ENCODE measurements around the gene C17orf113. TPM values are rescaled to one million over a fixed set of nuclear protein-coding genes. Genes with fewer than 3 reads are reported as not detected.

C17orf113 gene
- total RNA-seq, 4 donors from 2014 or later, result under 0.01 to 1.2 (median 0.67) TPM

DNA sequence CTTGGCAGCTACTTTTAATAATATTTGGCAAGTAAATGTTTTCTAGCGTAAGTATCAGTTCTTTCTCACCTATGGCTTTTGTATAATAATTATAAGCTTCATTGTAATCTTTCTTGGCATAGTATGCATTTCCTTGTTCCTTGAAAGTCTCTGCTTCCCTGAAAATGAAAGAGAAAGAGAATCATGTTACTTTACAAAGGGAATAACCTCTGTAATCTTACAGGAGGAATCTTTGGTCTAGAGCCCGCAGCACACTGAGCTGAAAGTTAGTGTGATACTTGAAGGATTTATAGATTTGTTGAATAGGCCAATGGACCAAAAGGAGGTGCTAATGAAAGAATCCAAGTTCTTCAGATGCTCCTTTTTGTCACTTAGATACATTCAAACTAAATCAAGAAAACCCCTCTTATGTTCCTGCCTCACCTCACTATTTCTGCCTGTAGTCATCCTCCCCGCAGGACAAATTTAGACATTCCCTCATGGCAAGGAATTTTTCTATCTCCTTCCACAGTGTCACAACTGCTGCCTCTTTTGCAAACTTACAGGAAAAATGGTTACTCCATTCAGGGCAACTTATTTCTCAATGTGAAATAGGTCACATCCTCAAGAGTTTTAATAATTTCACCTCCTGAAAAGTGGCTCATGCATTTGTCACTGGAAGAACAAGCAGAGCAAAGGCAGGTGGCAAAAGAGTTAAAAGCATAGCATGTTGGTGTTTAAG, 49.8 kb downstream of the C17orf113 start:
- H3K9me3 ChIP-seq, result no peaks in the 10 kb centered on the region
- H3K4me1 ChIP-seq, result peaks cover 25 to 31% (median 29%) of the 10 kb centered on the region in 4 donors
- no peak overlapping the region for H3K4me3 ChIP-seq
- no peak for TF ChIP-seq POLR2A (IDR thresholded peaks at IDR 0.05; ENCODE audit: low read depth)
- TF ChIP-seq EP300 (IDR thresholded peaks at IDR 0.05), result no peak
- TF ChIP-seq, protein P1, sequence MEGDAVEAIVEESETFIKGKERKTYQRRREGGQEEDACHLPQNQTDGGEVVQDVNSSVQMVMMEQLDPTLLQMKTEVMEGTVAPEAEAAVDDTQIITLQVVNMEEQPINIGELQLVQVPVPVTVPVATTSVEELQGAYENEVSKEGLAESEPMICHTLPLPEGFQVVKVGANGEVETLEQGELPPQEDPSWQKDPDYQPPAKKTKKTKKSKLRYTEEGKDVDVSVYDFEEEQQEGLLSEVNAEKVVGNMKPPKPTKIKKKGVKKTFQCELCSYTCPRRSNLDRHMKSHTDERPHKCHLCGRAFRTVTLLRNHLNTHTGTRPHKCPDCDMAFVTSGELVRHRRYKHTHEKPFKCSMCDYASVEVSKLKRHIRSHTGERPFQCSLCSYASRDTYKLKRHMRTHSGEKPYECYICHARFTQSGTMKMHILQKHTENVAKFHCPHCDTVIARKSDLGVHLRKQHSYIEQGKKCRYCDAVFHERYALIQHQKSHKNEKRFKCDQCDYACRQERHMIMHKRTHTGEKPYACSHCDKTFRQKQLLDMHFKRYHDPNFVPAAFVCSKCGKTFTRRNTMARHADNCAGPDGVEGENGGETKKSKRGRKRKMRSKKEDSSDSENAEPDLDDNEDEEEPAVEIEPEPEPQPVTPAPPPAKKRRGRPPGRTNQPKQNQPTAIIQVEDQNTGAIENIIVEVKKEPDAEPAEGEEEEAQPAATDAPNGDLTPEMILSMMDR (IDR thresholded peaks at IDR 0.05), result no peak
- no peak for TF ChIP-seq POLR2AphosphoS5 (IDR thresholded peaks at IDR 0.05)
- no peak overlapping the region for H3K27ac ChIP-seq (replicated peaks in 1 of 4)
- whole genome bisulfite sequencing, result 77% methylated on average over 3 of the region's 3 CpGs
- DNase-seq (ENCODE audit: extremely low spot score), result no peak
- H3K36me3 ChIP-seq, result peaks cover 44 to 78% (median 67%) of the 10 kb centered on the region in 4 donors
- intact Hi-C loops (cut with DNase I), result no loop called here
- H3K27me3 ChIP-seq, result no peaks in the 10 kb centered on the region

DNA sequence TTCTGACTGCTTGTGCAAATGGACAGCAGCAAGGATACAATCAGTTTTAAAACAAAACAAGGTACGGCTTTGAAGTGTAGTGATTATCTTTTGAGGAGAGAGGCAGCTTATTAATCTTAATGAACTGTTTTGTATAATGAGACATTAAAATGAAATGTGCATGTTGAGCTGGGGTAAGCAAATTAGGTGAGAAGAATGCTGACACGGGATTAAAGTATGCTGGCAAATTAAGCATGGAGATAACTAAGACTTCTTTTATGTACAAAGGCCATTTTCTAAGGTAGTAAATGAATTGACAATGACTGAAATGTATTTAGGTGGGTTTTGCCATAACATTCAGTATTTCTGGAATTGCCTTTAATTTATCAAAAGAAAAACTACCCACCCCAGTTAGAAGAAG, 51.9 kb downstream of the C17orf113 start:
- H3K27ac ChIP-seq (replicated peaks in 1 of 4), result no peak overlapping the region
- no peak overlapping the region for H3K4me3 ChIP-seq
- no peaks in the 10 kb centered on the region for H3K27me3 ChIP-seq
- H3K9me3 ChIP-seq, result no peaks in the 10 kb centered on the region
- peaks cover 7 to 15% (median 13%) of the 10 kb centered on the region in 4 donors for H3K4me1 ChIP-seq
- intact Hi-C loops (cut with DNase I), result no loop called here
- DNase-seq (ENCODE audit: extremely low spot score), result no peak
- H3K36me3 ChIP-seq, result peaks cover 59 to 99% (median 87%) of the 10 kb centered on the region in 4 donors
- whole genome bisulfite sequencing, result 42% methylated on average over 2 of the region's 2 CpGs
- TF ChIP-seq EP300 (IDR thresholded peaks at IDR 0.05) (no peak), POLR2A (IDR thresholded peaks at IDR 0.05; ENCODE audit: low read depth) (no peak), POLR2AphosphoS5 (IDR thresholded peaks at IDR 0.05) (no peak)
- TF ChIP-seq, protein P1 (IDR thresholded peaks at IDR 0.05), result no peak

DNA sequence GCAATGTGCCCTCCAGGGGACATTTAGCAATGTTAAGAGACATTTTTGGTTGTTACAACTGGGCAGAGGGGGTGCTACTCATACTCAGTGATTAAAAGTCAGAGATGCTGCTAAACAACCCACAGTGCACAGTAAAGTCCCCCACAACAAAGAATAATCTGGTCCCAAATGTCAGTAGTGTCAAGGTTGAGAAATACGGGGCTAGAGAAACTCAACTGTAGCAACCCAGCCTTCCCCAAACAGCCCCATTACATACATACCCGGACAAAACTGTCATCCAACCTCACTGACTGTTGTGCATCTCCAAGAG, 53.6 kb downstream of the C17orf113 start:
- intact Hi-C loops (cut with DNase I), result no loop called here
- Histone ChIP-seq H3K4me3 (no peak overlapping the region), H3K4me1 (peaks cover 0 to 15% (median 5%) of the 10 kb centered on the region in 4 donors), H3K36me3 (peaks cover 74 to 100% (median 93%) of the 10 kb centered on the region in 4 donors), H3K9me3 (no peaks in the 10 kb centered on the region), H3K27me3 (no peaks in the 10 kb centered on the region), H3K27ac (replicated peaks in 1 of 4) (no peak overlapping the region)
- whole genome bisulfite sequencing, result 96% methylated on average over 2 of the region's 2 CpGs
- no peak for DNase-seq (ENCODE audit: extremely low spot score)
- no peak for TF ChIP-seq POLR2AphosphoS5 (IDR thresholded peaks at IDR 0.05)

DNA sequence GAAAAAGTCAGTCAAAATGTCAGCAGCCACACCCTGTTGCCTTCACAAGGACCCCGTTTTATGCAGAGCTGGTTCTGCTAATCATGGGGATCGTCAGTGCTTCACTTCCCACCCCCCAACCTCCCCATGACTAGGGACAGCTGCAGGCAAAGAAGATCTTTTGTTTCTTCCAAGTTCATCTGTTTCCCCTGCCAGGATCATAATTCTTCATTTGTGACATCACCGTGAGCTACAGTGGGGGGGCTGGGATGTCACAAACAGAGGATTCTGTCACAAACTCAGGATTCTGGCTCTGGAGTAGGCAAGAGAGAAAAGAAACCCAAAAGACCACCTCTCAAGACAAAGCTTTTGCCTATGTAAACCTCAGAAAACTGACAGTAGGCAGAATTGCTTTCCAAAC, 57.8 kb downstream of the C17orf113 start:
- Histone ChIP-seq H3K4me3 (no peak overlapping the region), H3K27ac (replicated peaks in 1 of 4) (peak overlapping the region in 1 of 4 donors; percentile 28), H3K9me3 (no peaks in the 10 kb centered on the region), H3K27me3 (no peaks in the 10 kb centered on the region), H3K4me1 (peaks cover 0 to 6% (median 0%) of the 10 kb centered on the region in 4 donors), H3K36me3 (peaks cover 76 to 100% (median 93%) of the 10 kb centered on the region in 4 donors)
- intact Hi-C loops (cut with DNase I), result no loop called here
- DNase-seq (ENCODE audit: extremely low spot score), result no peak
- TF ChIP-seq, protein P1 (IDR thresholded peaks at IDR 0.05), result no peak
- TF ChIP-seq POLR2AphosphoS5 (IDR thresholded peaks at IDR 0.05) (no peak), POLR2A (IDR thresholded peaks at IDR 0.05; ENCODE audit: low read depth) (no peak), EP300 (IDR thresholded peaks at IDR 0.05) (no peak)
- WGBS, result 37% methylated on average over 3 of the region's 3 CpGs

DNA sequence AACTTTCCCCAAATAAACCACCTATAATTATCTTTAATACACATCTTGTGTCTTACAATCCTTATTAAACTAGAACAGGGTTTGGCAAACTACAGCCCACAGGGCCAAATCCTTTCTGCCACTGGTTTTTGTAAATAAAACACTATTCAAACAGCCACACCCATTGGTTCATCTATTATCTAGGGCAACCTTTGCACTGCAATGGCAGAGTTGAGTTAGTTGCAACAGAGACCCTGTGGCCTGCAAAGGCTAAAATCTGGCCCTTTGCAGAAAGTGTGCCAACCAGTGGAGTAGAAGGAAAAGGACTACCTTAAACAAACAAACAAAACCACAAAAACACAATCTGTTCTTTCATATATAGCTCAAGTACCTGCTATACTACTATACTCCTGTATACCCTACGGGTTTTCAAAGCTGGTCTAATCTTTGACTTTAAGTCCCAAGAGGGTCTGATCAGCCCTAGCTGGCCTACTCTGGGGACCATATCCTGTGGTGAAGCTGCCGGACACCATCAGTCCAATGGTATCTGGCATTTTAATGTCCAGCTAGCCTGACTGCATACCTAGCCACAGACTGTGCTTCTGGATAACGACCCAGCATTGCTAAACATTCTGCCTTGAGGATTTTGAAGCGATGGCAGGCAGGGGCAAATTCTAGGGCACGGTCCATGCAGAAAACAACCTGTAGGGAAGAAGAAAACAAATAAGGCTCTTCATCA, 60.5 kb downstream of the C17orf113 start:
- H3K4me3 ChIP-seq, result no peak overlapping the region
- TF ChIP-seq EP300 (IDR thresholded peaks at IDR 0.05) (no peak), POLR2A (IDR thresholded peaks at IDR 0.05; ENCODE audit: low read depth) (no peak), POLR2AphosphoS5 (IDR thresholded peaks at IDR 0.05) (no peak)
- TF ChIP-seq, protein P1 (IDR thresholded peaks at IDR 0.05), result no peak
- H3K27ac ChIP-seq (replicated peaks in 1 of 4), result no peak overlapping the region
- no peak for DNase-seq (ENCODE audit: extremely low spot score)
- WGBS, result 94% methylated on average over 5 of the region's 5 CpGs
- H3K4me1 ChIP-seq, result peaks cover 0 to 6% (median 0%) of the 10 kb centered on the region in 4 donors
- H3K36me3 ChIP-seq, result peaks cover 66 to 99% (median 90%) of the 10 kb centered on the region in 4 donors
- intact Hi-C loops (cut with DNase I), result no loop called here
- no peaks in the 10 kb centered on the region for H3K27me3 ChIP-seq
- no peaks in the 10 kb centered on the region for H3K9me3 ChIP-seq

All from esophagus muscularis mucosa (tissue), 4 donors.